Stimulated activated CD4-positive, alpha-beta T cell treated with anti-CD3 and anti-CD28 coated beads, TNF-alpha, amount 100 ng/mL, for 4 hours (primary cell): ENCODE measurements around the gene SLC5A8.
"Not testable (repeated sequence)": the region's sequence is repeated elsewhere in the genome, so short reads cannot be mapped to it uniquely, and the experiment has no call there.

Source experiments
- DNase-seq, 3 experiments: peaks; one replicate each; pipeline ENCODE4 v3.0.0-alpha.2; 2020; ENCODE audit warnings: low read depth in 3 of 3

Gene SLC5A8

DNA sequence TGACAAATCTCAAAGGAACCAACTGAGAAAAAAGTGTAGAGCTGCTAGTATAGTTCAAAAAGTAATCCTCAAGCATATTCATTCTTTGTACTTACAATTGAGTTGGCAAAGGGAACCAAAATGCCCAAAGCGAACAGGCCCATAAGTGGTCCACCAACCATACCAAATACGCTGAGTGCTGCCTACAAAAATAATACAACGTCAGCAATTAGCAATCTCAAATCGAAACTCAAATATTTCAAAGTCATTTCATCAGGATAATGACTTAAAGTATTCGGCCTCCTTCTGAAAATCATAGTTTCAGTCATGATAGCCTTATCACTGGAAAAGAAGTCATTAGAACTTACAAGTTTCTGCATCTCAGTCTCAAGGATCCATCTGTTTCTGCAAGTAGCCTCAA is 42.0 kb downstream of the SLC5A8 start:
- no peak for DNase-seq

DNA sequence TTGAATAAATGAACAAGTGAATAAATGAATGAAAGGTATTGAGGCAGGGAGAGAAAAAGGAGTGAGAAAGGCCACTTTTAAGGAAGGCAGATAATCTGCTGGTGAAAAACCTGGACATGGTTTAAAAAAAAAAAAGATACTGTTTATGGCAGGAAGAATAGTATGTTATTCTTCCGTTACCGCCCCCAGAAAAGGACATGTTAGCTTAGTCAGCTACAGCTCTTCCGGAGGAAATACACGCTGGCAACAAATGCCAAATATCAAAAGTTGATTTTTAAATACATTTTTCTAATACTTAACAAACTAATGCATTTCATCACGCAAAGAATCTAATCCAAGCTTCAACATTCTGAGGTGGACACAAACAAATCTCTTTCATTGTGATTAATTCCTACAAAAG is 43.2 kb downstream of the SLC5A8 start:
- no peak for DNase-seq

DNA sequence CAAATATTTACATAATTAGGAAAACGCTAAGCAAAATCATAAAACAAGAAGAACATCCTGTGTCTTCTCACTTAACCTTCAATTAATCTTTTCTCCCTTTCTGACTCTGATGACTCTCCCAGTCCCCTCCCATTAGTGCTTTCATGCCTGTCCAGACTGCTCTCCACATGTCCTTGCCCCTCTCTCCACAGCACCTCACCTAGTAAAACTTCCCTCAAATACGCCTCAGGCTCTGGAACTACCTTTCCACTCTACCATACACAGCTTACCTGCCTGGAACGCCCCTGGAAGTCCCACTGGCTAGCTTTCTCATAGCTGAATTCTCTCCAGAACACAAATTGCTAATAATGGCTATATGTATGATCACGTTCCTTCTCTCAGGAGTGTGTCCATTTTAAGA is 44.7 kb downstream of the SLC5A8 start:
- DNase-seq: no peak

DNA sequence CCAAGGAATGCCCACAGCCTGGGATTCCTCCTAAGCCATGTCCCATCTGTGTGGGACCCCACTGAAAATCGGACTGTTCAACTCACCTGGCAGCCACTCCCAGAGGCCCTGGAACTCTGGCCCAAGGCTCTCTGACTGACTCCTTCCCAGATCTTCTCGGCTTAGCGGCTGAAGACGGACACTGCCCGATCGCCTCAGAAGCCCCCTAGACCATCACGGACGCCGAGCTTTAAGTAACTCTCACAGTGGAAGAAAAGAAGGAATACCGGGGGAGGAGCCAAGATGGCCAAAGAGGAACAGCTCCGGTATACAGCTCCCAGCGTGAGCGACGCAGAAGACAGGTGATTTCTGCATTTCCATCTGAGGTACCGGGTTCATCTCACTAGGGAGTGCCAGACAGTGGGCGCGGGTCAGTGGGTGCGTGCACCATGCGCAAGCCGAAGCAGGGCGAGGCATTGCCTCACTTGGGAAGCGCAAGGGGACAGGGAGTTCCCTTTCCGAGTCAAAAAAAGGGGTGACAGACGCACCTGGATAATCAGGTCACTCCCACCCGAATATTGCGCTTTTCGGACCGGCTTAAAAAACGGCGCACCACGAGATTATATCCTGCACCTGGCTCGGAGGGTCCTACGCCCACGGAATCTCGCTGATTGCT is 64.1 kb downstream of the SLC5A8 start:
- DNase-seq: not testable (repeated sequence)

DNA sequence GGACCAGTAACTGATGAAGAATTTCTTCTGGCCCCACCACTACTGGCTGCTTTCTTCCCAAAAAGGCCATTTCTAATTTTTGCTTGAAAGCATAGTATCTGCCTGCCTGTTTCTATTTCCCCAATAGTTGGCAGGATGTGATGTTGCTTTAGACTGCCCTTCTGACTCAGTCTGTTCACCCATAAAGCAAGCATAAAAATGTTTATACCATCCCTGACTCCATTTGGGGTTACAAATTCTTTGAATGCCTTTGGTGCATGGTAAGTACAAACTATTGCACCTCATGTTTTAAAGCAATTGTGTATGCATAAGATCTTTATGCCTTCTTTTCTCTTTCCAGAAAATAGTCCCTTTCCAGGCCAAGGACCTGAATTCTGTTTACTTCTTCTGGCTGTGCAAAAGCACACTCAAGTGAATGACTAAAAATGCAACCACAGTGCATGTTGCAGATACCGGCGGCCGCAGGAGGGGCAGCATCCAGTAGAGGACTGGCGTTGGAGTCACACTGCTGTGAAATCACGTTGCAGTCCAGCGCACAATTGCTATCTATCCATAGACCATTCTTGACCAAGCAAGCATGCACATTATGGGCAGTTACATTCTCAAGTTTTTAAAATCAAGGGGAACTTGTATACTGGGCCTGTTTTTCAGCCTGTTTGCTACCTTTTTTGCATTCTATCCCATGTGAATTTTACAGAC is 82.4 kb downstream of the SLC5A8 start:
- no peak for DNase-seq

DNA sequence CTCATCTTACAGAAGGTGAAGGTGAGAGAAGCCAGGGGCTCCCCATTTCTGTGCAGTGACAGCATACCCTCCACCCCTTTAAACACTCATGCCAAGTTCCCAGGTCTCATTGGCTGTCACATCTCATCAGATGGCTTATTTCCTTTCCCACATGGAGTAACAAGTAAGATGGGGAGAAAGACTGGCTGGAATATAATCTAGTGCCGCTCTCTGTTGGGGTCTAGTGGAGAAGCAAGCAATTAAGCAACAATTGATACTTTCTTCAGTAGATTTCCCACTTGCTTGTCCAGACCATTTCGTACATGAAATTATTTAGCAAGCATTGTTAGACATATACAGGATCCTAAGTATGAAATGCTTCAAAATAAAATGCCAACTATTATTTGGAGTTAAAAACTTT is 92.2 kb downstream of the SLC5A8 start:
- DNase-seq: no peak

DNA sequence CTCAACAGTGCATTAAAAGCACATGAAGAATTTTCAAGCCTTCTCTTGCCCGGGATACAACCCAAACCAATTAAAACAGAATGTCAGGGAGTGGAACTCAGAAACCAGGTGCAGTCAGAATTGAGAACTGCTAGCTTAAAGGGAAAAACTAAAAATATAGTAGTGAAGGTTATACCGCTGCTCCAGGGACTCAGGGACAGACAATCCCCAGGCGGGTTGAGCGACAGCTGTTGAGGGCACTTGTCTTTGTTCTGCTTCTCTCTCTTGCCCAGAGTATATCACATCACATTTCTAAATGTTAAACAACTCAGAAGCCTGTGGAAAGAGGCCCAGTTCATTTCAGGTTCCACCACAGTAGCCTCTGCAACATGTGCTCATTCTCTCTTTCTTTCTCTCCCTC is 93.1 kb downstream of the SLC5A8 start:
- DNase-seq: no peak

DNA sequence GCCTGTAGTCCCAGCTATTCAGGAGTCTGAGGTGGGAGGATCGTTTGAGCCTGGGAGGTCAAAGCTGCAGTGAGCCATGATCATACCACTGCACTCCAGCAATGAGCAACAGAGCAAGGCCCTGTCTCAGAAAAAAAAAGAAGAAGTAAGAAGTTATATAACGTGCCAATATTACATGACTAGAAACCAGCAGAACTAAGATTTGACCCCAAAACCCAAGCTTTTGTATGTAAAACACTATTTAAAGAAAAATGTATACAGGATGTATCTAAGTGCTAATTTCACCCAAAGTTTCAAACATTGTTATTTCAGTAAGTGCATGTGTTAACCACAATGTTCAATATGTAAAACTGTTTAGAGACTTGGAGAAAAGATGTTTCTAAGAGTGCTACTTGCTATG is 94.7 kb downstream of the SLC5A8 start:
- DNase-seq: no peak

DNA sequence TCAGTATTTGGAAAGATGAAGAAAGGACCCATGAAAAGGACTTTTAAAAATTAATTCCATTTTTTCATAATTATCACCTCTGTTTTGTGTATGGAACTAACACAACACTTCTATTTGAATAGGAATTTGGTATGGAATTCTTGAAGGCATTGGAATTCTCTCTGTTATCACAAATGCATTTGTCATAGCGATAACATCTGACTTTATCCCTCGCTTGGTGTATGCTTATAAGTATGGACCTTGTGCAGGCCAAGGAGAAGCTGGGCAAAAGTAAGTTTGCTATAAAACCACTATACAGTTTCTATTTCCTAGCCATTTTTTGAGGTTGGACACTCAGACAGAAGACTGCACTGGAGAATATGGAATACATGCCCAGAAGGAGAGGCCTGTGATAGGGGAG is 98.6 kb downstream of the SLC5A8 start:
- DNase-seq: no peak

DNA sequence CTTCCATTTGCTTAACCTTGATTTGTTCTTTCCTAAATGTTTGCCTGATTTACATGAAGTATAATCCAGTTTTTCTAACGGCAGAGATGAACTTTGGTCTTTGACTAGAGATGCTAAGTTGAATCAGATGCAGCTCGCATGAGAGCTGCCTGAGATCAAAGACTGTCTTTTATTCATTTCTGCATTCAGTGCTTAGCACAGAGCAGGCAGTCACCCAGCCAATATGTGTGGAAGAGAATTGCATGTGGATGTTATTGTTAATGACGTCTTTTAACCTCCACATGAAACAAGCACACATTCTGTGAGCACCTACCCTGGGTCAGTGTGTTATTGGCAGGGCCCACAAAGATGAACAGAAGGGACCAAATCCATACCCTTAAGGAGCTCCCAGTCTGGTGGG is 99.2 kb downstream of the SLC5A8 start:
- no peak for DNase-seq

DNA sequence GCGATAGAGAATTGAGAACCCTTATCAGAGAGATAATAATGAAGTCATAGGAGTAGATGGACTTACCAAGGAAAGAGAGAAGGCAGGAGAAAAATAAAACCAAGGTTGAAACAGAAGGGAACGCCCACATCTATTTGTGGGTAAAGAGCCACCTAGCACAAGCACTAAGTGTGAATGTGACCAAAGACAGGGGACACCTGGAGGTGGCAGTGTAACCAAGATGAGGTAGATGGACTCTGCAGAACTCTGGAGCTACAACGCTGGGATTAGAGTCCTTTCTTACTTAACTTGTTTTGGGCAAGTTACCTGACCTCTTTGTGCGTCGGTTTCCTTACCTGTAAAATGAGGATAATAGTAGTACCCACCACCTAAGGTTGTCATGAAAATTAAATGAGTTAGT is 101.9 kb downstream of the SLC5A8 start:
- no peak for DNase-seq

DNA sequence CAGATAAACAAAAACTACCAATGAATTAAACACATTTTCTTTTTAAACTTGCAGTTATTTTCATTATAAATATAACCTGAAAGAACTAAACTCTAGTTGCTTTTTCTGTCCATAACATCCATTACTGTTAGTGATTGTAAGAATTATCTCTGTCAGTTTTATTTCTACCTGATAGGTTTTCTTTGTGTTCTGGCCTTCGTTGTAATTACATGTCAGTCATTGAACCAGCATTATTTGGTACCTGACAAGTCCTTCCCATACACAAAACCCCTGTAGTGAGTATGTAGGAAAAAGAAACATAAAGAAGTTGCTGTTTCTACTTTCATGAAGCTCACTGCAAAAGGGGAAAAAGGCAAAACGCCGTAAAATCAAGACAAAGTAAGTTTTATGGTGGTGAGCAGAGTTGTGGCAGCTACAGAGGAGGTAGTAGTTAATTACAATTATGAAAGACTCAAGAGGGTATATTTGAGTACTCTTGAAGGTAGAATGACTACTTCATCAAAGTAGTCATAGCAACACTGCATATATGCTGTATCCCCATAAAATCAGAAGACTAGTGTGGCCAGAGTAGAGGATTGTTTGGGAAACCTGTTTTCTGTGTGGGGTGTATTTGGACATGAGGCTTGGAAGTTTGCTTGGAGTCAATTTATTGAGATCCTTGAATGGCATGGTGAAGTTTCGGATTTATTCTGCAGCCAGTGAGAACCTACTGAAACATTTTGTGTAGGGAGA is 102.8 kb downstream of the SLC5A8 start:
- DNase-seq: no peak
